Memory B cell (primary cell): Measurements from ENCODE around the gene RSBN1L.
"Not testable (repeated sequence)": the region's sequence is repeated elsewhere in the genome, so short reads cannot be mapped to it uniquely, and the experiment has no call there.

Experiments used
- ATAC-seq: fragments of 150-1000 bp; cut with Tn5 transposase; 2 replicates; pipeline ENCODE4 v1.10.0; 2021; ENCODE audit warnings: low read depth, mild to moderate bottlenecking, moderate library complexity
- DNase-seq, 2 donors: peaks; one replicate each; pipeline ENCODE4 v3.0.0; 2022; ENCODE audit warnings: low spot score in 2 of 2
- H3K27ac Mint-ChIP-seq: one replicate; pipeline ENCODE4 v1.8.0; 2022; ENCODE audit warnings: mild to moderate bottlenecking, moderate library complexity, mixed read lengths
- H3K27me3 Mint-ChIP-seq: one replicate; pipeline ENCODE4 v1.8.0; 2022; ENCODE audit warnings: mixed read lengths
- H3K36me3 Mint-ChIP-seq: one replicate; pipeline ENCODE4 v1.8.0; 2022; ENCODE audit warnings: mild to moderate bottlenecking, mixed read lengths
- H3K4me1 Mint-ChIP-seq: one replicate; pipeline ENCODE4 v1.8.0; 2022; ENCODE audit warnings: mixed read lengths
- H3K4me3 Mint-ChIP-seq: one replicate; pipeline ENCODE4 v1.8.0; 2022; ENCODE audit warnings: mild to moderate bottlenecking, moderate library complexity, mixed read lengths
- H3K9me3 Mint-ChIP-seq: one replicate; pipeline ENCODE4 v1.8.0; 2022; ENCODE audit warnings: mixed read lengths

The RSBN1L gene

DNA sequence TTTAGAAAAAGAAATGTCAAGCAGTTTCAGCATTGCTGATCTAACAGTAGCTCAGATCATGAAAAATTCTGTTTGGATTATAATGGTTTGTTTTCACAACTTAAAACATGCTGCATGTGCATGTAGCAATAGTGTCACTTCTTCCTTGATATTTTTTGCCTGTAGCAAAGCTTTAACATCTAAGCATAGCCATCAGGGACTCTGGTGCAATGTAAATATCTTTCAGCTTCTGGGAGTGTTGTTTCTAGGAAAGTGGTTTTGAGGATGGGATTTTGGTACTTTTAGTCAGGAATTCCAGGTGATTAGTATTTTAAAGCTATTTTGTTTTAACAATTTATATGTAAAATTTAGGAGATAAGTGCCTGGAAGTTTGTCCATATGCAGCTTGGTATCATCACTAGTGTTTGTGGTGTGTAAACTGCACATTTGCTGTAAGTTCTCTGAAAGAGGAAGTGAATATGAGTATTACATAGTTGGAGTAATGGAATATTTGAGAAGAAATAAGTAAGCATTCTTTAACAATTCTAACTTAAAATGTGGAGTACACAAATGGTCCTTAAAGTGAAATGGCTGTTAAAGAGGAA lies 1.9 kb downstream of the RSBN1L start:
- Mint-ChIP-seq H3K27ac (peak overlapping the region; percentile 90), H3K36me3 (peaks cover 10% of the 10 kb centered on the region), H3K4me1 (peaks cover 30% of the 10 kb centered on the region), H3K9me3 (no peaks in the 10 kb centered on the region), H3K27me3 (no peaks in the 10 kb centered on the region), H3K4me3 (peak overlapping the region; percentile 99)
- ATAC-seq (no peak), DNase-seq (no peak)

DNA sequence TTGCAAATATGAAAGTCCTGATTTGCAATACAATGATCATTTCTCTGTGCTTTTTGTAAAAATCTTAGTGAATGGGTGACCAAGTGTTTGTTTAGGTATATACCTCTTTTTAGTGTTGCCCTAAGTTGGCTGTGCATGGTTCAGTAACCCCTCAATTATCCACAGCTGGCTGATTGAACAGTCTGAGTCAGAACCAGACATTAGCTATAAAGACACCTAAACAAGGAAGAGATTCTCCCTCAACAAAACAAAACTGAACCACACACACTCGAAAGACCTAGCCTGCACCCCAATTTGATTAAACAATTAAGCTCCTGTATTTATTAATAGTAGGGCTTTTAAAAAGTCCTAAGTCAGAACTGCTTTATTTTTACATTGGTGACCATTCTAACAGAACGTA lies 2.8 kb downstream of the RSBN1L start:
- peaks cover 10% of the 10 kb centered on the region for H3K36me3 Mint-ChIP-seq
- H3K27ac Mint-ChIP-seq, result peak overlapping the region; percentile 90
- peak overlapping the region; percentile 57 for H3K4me3 Mint-ChIP-seq
- no peaks in the 10 kb centered on the region for H3K9me3 Mint-ChIP-seq
- H3K27me3 Mint-ChIP-seq, result no peaks in the 10 kb centered on the region
- no peak for DNase-seq
- ATAC-seq, result no peak
- H3K4me1 Mint-ChIP-seq, result peaks cover 26% of the 10 kb centered on the region

DNA sequence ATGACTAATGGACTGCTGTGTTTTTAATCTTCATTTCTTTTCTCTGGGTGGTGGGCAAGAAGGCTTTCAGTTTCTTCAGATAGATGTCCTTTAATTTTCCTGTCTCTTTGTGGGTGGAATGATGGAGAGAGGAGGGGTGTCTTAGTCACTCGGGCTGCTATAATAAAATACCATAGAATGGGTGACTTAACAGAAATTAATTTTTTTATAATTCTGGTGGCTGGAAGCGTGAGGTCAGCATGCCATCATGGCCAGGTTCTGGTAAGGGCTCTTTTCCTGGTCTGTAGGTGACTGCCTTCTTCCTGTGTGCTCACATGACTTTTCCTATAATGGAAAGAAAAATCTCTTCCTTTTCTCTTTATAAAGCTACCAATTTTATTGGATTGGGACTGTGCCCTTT lies 6.3 kb downstream of the RSBN1L start:
- H3K9me3 Mint-ChIP-seq, result no peaks in the 10 kb centered on the region
- DNase-seq, result no peak
- H3K36me3 Mint-ChIP-seq, result peaks cover 11% of the 10 kb centered on the region
- H3K27ac Mint-ChIP-seq, result peak overlapping the region; percentile 31
- H3K27me3 Mint-ChIP-seq, result no peaks in the 10 kb centered on the region
- H3K4me1 Mint-ChIP-seq, result peaks cover 26% of the 10 kb centered on the region
- H3K4me3 Mint-ChIP-seq, result peak overlapping the region; percentile 24
- ATAC-seq, result no peak

DNA sequence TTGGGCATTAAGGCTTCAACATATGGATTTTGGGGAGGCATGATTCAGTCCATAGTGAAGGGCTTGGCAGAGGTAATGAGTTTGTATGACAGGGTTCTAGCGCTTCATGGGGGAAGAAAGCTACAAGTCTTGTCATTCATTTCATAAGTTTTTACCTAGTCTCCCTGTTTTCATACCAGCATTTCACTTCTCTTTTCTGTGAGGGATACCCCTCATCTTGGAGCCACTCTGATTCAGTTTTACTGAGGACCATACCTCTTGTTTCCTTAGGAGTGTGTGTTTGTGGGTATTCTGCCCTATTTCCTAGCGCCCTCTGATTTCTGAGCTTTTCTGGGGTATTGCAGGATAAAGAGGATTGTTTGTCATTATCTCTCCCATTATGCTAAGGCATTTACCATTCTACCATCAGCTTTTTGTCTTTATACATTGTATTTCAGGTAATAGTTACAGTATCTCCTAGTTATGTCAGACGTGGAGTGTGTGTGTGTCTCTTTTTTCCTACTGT lies 6.8 kb downstream of the RSBN1L start:
- Mint-ChIP-seq H3K27ac (peak overlapping the region; percentile 28), H3K4me3 (peak overlapping the region; percentile 27), H3K27me3 (no peaks in the 10 kb centered on the region), H3K36me3 (peaks cover 13% of the 10 kb centered on the region), H3K4me1 (peaks cover 27% of the 10 kb centered on the region), H3K9me3 (no peaks in the 10 kb centered on the region)
- DNase-seq (no peak), ATAC-seq (no peak)

DNA sequence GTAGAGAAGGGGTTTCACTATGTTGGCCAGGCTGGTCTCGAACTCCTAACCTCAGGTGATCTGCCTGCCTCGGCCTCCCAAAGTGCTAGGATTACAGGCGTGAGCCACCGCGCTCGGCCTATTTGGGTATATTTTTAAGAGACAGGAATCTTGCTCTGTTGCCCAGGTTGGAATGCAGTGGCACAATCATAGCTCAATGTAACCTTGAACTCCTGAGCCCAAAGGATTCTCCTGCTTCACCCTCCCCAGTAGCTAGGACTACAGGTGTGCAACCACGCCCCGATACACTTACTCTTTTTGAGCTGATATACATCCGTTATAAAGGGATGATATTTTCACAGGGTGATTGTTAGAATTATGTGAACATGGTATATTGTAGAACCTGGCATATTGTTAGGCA lies 7.4 kb downstream of the RSBN1L start:
- H3K36me3 Mint-ChIP-seq, result peaks cover 14% of the 10 kb centered on the region
- not testable (repeated sequence) for H3K27me3 Mint-ChIP-seq, DNase-seq, H3K27ac Mint-ChIP-seq, ATAC-seq, H3K9me3 Mint-ChIP-seq, H3K4me3 Mint-ChIP-seq
- H3K4me1 Mint-ChIP-seq, result peaks cover 27% of the 10 kb centered on the region

DNA sequence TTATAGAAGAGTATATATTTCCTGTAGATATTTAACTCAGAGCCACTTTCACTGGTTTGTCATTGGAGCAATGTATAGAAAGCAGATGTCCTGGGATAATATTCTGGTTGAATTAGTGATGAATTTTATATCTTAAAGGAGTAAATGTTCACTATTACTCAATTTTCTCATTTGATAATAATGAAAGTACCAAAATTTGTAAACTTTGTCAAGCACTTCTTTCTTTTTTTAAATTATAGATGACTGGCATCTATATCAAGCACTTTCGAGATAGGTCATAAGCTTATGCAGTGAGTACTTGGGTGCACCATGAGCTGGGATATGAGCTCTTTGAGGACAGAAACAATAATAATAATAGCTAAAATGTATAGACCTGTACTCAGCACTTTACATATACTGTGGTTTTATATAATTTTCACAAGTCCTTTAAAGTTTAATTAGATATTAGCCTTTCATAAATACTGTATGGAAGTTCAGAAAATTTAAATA lies 11.3 kb downstream of the RSBN1L start:
- no peak for ATAC-seq
- DNase-seq, result no peak
- no peaks in the 10 kb centered on the region for H3K27me3 Mint-ChIP-seq
- peaks cover 32% of the 10 kb centered on the region for H3K4me1 Mint-ChIP-seq
- H3K27ac Mint-ChIP-seq, result no peak overlapping the region
- no peak overlapping the region for H3K4me3 Mint-ChIP-seq
- no peaks in the 10 kb centered on the region for H3K9me3 Mint-ChIP-seq
- H3K36me3 Mint-ChIP-seq, result peaks cover 21% of the 10 kb centered on the region

DNA sequence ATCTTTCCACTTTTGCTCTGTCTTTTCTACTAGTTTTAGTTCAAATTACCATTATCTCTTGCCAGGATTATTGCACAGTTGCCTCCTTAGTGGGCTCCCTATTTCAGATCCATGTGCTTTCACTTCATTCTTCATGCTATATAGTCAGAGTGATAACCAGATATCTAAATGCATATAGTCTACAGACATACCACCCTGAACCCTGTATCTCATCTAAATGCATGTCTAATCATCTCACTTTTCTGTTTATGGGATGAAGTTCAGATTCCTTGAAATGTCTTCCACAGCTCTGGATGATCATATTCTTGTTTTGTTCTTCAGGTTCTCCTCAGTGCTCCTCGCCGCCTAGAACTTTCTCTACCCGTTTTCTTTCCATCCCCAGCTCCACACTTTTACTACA lies 13.8 kb downstream of the RSBN1L start:
- no peaks in the 10 kb centered on the region for H3K27me3 Mint-ChIP-seq
- ATAC-seq (no peak), DNase-seq (no peak)
- no peaks in the 10 kb centered on the region for H3K9me3 Mint-ChIP-seq
- H3K27ac Mint-ChIP-seq, result peak overlapping the region; percentile 22
- peaks cover 24% of the 10 kb centered on the region for H3K36me3 Mint-ChIP-seq
- H3K4me1 Mint-ChIP-seq, result peaks cover 31% of the 10 kb centered on the region
- H3K4me3 Mint-ChIP-seq, result no peak overlapping the region

DNA sequence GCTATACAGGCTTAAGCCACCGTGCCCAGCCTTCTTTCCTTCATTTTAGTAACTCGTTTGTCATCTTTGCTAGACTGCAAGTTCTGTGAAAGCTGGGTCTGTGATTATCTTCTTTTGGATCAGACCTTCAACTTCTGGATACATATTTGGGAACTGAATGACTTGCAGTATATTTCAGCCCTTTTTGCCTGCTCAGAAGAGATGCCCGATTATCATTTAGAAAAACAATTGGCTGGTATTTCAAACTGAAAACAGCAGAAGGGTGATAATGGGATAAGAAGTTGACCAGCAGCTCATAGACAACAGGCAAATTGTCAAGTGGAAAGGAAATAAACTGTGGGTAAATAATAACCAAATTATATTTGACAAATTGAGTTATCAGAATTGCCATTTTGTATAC lies 14.6 kb downstream of the RSBN1L start:
- H3K4me3 Mint-ChIP-seq, result no peak overlapping the region
- peaks cover 31% of the 10 kb centered on the region for H3K4me1 Mint-ChIP-seq
- H3K27ac Mint-ChIP-seq, result peak overlapping the region; percentile 22
- H3K27me3 Mint-ChIP-seq, result no peaks in the 10 kb centered on the region
- no peaks in the 10 kb centered on the region for H3K9me3 Mint-ChIP-seq
- DNase-seq, result no peak
- ATAC-seq, result no peak
- peaks cover 24% of the 10 kb centered on the region for H3K36me3 Mint-ChIP-seq

DNA sequence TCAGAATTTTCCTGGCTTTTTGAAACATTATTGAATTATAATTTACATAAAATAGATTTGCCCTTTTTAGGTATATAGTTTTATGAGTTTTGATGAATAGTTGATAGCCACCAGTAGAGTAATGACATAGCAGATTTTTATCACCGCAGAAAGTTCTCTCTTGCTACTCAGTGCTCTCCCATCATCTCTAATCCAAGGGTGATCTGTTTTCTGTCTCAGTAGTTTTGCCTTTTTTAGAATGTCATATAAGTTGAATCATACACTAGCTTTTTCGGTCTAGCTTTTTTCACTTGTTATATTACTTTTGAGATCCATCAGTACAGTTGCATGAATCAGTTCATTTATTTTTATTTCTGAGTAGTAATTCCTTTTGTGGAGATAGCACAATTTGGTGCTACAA lies 17.9 kb downstream of the RSBN1L start:
- Mint-ChIP-seq H3K36me3 (peaks cover 22% of the 10 kb centered on the region), H3K9me3 (no peaks in the 10 kb centered on the region), H3K27ac (no peak overlapping the region), H3K27me3 (no peaks in the 10 kb centered on the region), H3K4me3 (no peak overlapping the region), H3K4me1 (peaks cover 28% of the 10 kb centered on the region)
- DNase-seq (no peak), ATAC-seq (no peak)

DNA sequence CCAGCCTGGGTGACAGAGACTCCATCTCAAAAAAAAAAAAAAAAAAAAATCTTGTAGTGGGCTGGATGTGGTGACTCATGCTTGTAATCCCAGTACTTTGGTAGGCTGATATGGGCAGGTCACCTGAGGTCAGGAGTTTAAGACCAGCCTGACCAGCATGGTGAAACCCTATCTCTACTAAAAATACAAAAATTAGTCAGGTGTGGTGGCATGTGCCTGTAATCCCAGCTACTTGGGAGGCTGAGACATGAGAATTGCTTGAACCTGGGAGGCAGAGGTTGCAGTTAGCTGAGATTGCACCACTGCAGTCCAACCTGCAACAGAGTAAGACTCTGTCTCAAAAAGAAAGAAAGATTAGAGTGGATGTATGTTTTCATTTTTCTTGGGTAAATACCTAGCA lies 18.7 kb downstream of the RSBN1L start:
- not testable (repeated sequence) for ATAC-seq

DNA sequence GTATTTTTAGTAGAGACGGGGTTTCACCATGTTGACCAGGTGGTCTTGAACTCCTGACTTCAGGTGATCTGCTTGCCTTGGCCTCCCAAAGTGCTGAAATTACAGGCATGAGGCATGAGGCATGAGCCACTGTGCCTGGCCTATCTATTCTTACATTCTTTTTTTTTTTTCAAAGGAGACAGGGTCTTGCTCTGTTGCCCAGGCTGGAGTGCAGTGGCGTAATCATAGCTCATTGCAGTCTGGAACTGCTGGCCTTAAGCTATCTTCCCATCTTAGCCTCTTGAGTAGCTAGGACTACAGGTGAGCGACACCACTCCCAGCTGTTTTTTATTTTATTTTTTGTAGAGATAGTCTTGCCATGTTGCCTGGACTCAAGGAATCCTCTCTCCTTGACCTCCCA lies 20.5 kb downstream of the RSBN1L start:
- ATAC-seq (no peak), DNase-seq (no peak)
- Mint-ChIP-seq H3K27ac (no peak overlapping the region), H3K36me3 (peaks cover 12% of the 10 kb centered on the region), H3K4me1 (peaks cover 17% of the 10 kb centered on the region), H3K9me3 (no peaks in the 10 kb centered on the region), H3K4me3 (no peak overlapping the region), H3K27me3 (no peaks in the 10 kb centered on the region)

More for the DNA sequence above, 18.7 kb downstream of the RSBN1L start:
- not testable (repeated sequence) for DNase-seq, H3K4me3 Mint-ChIP-seq, H3K27me3 Mint-ChIP-seq, H3K9me3 Mint-ChIP-seq, H3K27ac Mint-ChIP-seq
- H3K4me1 Mint-ChIP-seq, result peaks cover 28% of the 10 kb centered on the region
- peaks cover 21% of the 10 kb centered on the region for H3K36me3 Mint-ChIP-seq

DNA sequence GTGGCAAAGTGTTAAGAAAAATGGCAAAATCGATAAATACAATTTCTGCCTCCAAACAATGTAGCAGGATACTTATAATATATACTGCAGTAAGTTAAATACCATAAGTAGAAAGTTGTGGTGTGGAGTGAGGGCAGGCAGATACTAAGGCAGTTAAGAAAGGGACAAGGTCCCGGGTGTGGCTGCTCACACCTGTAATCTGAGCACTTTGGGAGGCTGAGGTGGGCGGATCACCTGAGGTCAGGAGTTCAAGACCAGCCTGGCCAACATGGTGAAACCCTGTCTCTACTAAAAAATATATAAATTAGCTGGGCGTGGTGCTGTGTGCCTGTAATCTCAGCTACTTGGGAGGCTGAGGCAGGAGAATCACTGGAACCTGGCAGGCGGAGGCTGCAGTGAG lies 21.3 kb downstream of the RSBN1L start:
- not testable (repeated sequence) for H3K27me3 Mint-ChIP-seq, H3K4me3 Mint-ChIP-seq, ATAC-seq, H3K9me3 Mint-ChIP-seq, H3K27ac Mint-ChIP-seq, DNase-seq
- peaks cover 17% of the 10 kb centered on the region for H3K4me1 Mint-ChIP-seq
- H3K36me3 Mint-ChIP-seq, result peaks cover 12% of the 10 kb centered on the region

DNA sequence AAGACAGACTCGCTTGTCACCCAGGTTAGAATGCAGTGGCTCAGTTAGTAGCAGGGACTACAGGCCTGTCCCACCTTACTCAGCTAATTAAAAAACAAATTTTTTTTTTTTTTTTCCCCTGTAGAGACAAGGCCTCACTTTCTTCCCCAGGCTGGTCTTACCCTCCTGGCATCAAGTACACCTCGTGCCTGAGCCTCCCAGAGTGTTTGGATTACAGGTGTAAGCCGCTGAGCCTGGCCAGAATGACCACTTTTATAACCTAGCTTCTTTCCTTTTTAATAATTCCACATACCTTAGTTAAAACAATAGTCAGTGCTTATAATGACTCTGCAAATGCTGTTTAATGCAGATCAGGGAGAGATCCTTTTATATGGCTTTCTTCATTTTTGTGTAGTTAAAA lies 31.3 kb downstream of the RSBN1L start:
- Mint-ChIP-seq H3K36me3 (peaks cover 5% of the 10 kb centered on the region), H3K4me1 (peaks cover 27% of the 10 kb centered on the region), H3K9me3 (no peaks in the 10 kb centered on the region)

DNA sequence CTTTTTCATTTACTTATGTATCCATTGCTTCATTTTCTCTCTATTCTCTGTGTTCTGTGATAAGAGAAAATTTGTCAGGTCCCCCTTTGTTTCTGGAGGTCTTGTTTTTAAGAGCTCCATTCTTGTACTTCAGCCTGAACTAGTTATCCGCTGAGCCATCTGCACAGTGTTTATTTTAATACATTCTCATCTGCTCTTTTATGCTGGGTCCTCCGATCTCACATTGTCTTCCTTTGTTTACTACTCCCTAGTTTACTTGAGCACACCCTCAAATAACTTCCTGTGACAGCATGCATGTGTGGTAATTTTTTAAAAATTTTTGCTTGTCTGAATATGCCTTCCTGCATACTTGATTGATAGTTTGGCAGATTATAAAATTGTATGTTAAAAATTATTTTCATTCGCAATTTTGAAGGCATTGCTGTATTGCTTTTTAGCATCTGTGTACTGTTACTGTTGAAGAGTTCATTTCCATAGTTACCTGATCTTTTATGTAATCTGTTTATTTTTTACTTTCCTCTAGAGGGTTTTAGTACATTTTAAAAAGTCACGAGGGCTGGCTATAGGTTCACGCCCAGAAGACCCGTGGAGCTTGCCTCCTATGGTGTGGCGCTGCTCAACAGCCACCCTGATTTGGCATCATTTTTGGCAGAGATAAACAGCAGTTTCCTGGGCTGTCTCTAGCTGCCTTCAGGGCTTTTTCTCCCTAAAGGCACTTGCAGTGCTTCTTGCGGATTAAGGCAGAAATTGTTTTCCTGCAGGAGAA lies 31.9 kb downstream of the RSBN1L start:
- Mint-ChIP-seq H3K9me3 (no peaks in the 10 kb centered on the region), H3K4me1 (peaks cover 32% of the 10 kb centered on the region), H3K27ac (peak overlapping the region; percentile 26), H3K4me3 (no peak overlapping the region), H3K36me3 (peaks cover 6% of the 10 kb centered on the region), H3K27me3 (no peaks in the 10 kb centered on the region)
- no peak for ATAC-seq
- no peak for DNase-seq

More for the DNA sequence above, 31.3 kb downstream of the RSBN1L start:
- no peaks in the 10 kb centered on the region for H3K27me3 Mint-ChIP-seq
- peak overlapping the region; percentile 26 for H3K27ac Mint-ChIP-seq
- no peak overlapping the region for H3K4me3 Mint-ChIP-seq
- ATAC-seq (no peak), DNase-seq (no peak)
